ENCODE measurements around the gene LINGO4. TPM values are rescaled to one million over a fixed set of nuclear protein-coding genes. Genes with fewer than 3 reads are reported as not detected.

The LINGO4 gene
- polyA plus RNA-seq, 1 donor from 2014 or later = not detected

DNA sequence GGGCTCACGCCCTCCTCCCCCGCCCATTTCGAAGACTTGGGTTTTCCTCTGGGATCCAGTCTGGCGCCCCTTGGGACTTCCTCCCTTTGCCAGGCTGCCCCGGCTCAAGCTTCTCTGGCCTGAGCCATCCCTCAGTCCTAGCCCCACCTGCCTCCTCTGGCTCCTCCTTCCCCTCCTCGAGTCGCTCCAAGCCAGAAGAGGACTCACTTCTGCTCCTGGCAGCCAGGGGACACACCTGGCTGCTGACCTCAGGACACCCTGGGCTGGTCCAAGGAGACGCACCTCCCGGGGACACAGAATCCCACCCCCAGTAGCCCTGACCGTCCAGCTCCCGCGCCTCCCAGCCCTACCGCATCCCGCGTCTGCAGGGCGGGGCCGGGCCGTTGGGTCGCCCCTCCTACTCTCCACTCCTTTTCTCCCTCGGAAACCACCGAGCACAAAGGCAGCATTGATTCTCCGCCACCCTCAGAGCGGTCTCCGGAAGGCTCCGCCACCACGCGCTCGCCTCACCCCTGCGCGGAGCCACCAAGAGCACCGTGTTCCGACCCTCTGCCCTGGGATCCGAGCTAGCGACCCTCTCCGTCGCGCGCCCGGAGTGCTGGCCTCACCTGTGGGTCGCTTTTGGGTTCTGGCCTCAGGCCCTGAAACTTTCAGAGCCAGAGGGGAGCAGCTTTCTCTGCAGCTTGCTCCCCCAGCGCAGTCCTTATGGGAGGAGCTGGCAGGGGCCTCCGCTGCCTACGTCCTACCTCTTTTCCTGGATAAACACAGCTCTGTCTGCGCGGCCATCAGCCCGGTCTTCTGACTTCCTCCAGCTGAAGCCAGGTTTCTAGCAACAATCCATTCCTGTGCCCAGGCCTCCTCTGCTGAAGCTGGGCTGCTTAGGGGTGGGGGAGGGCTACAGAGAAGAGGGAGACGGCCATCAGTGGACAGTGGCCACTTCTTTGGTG, 34.5 kb upstream of the LINGO4 start, which contains the start of gene C2CD4D:
C2CD4D (minus strand) TSS at position 364 of the 947 bp plus-strand sequence. CDS start 831 bp downstream, outside the sequence.
- H3K9me3 Mint-ChIP-seq = peaks cover 0 to 3% (median 0%) of the 10 kb centered on the region in 3 donors
- peak within 1 kb of the TSS; percentile 79 to 89 (median 85) for H3K4me3 Mint-ChIP-seq
- H3K27me3 Mint-ChIP-seq = peaks cover 11% of the 10 kb centered on the region

DNA sequence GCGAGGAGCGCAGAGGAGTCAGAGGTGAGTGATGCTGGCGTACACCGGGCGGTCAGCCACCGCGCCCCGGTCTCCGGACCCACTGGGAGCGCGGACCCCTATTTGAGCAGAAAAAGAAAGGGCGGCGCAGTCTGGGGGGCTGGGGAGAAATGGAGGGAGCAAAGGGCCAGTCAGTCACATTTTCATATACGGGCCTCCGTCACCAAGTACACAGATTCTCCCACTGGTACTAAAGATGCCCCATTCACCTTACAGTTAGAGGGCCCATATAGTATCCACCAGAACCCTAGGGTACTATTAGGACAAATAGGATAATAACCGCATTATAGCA, 33.8 kb upstream of the LINGO4 start:
- H3K27ac Mint-ChIP-seq = peak overlapping the region in 2 of 3 donors; percentile 57 to 77
- H3K4me1 Mint-ChIP-seq = peaks cover 15 to 18% (median 16%) of the 10 kb centered on the region in 3 donors
- H3K36me3 Mint-ChIP-seq = no peaks in the 10 kb centered on the region
- H3K4me3 Mint-ChIP-seq = peak overlapping the region; percentile 79 to 89 (median 85)
- peaks cover 11% of the 10 kb centered on the region for H3K27me3 Mint-ChIP-seq
- H3K9me3 Mint-ChIP-seq = peaks cover 0 to 3% (median 0%) of the 10 kb centered on the region in 3 donors

More for the DNA sequence above, 34.5 kb upstream of the LINGO4 start, which contains the start of gene C2CD4D:
- Mint-ChIP-seq H3K27ac (peak within 1 kb of the TSS; percentile 57 to 77 (median 71)), H3K36me3 (no peaks in the 10 kb centered on the region), H3K4me1 (peaks cover 17 to 21% (median 18%) of the 10 kb centered on the region in 3 donors)

- Mint-ChIP-seq H3K9me3 (peaks cover 0 to 2% (median 0%) of the 10 kb centered on the region in 3 donors), H3K4me3 (peak overlapping the region; percentile 79 to 89 (median 85)), H3K27ac (peak overlapping the region in 1 of 3 donors; percentile 57), H3K4me1 (peaks cover 14 to 16% (median 15%) of the 10 kb centered on the region in 3 donors), H3K27me3 (peaks cover 11% of the 10 kb centered on the region), H3K36me3 (no peaks in the 10 kb centered on the region)
These were observed 33.2 kb upstream of the LINGO4 start for GRCh38 chr1:151838222-151839081.

- H3K27ac Mint-ChIP-seq = peak overlapping the region in 1 of 3 donors; percentile 98
- peaks cover 11% of the 10 kb centered on the region for H3K27me3 Mint-ChIP-seq
- no peaks in the 10 kb centered on the region for H3K36me3 Mint-ChIP-seq
- H3K9me3 Mint-ChIP-seq = no peaks in the 10 kb centered on the region
- H3K4me3 Mint-ChIP-seq = peak overlapping the region; percentile 77 to 94 (median 86)
- peaks cover 10 to 12% (median 11%) of the 10 kb centered on the region in 3 donors for H3K4me1 Mint-ChIP-seq
These were observed 32.6 kb upstream of the LINGO4 start for GRCh38 chr1:151837884-151838221.

GRCh38 chr1:151837197-151837596, 32.0 kb upstream of the LINGO4 start:
- H3K27ac Mint-ChIP-seq = peak overlapping the region; percentile 46 to 98 (median 59)
- H3K9me3 Mint-ChIP-seq = no peaks in the 10 kb centered on the region
- peaks cover 10 to 12% (median 11%) of the 10 kb centered on the region in 3 donors for H3K4me1 Mint-ChIP-seq
- peak overlapping the region; percentile 77 to 94 (median 86) for H3K4me3 Mint-ChIP-seq
- peaks cover 11% of the 10 kb centered on the region for H3K27me3 Mint-ChIP-seq
- H3K36me3 Mint-ChIP-seq = no peaks in the 10 kb centered on the region

- Mint-ChIP-seq H3K4me1 (peaks cover 10 to 14% (median 11%) of the 10 kb centered on the region in 3 donors), H3K4me3 (peak overlapping the region in 1 of 4 donors; percentile 52), H3K9me3 (no peaks in the 10 kb centered on the region), H3K27ac (peak overlapping the region in 1 of 3 donors; percentile 82), H3K27me3 (peaks cover 11% of the 10 kb centered on the region), H3K36me3 (no peaks in the 10 kb centered on the region)
These were observed 30.4 kb upstream of the LINGO4 start for GRCh38 chr1:151835596-151835995.

DNA sequence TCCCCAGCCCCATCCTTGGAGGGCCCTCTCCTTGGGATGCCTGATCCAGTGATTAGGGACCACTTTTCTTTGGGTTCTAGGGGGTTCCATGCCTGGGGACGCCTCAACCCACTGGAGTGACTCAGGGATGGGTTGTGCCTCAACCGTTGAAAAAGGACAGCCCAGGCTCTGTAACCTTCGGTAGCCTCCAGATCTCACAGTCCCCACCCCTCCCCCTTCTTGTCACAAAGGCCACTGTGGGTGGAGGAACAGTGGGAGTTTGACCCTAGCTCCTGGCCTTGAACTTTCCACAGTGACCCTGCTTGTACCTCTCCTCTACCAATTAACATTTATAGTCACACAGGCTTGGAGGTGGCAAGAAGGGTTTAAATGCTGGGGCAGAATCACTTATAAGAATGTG, 29.0 kb upstream of the LINGO4 start:
- Mint-ChIP-seq H3K9me3 (no peaks in the 10 kb centered on the region), H3K4me1 (peaks cover 8 to 15% (median 12%) of the 10 kb centered on the region in 3 donors), H3K27ac (no peak overlapping the region), H3K36me3 (no peaks in the 10 kb centered on the region), H3K27me3 (peaks cover 16% of the 10 kb centered on the region), H3K4me3 (no peak overlapping the region)

DNA sequence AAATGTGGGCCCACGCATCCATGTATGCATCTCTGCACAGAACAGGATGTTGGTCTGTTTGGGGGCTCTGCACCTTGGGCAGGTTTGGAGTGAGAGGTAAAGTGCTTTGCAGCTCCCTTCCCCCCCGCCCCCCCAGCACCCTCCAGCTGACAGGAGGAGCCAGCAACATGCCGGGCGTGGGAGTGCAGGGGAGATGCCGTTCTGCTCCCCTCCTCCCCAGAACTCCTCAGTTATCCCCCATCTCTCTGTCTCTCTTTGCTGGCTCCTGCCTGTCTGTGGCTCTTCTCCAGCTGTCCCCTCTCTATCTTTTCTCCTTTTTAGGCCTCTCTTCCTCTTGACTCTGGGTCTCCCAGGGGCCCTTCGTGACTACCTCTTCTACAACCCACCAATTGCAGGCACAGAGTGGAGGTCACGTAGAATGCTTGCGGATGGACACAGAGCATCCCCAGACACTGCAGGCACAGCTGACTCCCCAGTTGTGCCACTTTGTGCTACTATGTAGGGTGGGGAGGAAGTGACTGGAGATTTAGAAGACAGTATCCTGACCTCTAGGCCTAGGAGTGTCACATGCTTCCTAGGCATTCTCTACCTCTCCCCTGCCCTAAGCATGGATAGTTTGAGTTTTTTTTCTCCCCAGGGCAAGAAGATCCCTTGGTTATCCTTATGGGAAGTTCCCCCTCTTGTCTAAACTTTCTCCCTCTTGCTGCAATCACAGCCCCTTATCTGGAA, 28.1 kb upstream of the LINGO4 start:
- no peak overlapping the region for H3K27ac Mint-ChIP-seq
- H3K36me3 Mint-ChIP-seq = no peaks in the 10 kb centered on the region
- H3K27me3 Mint-ChIP-seq = peaks cover 19% of the 10 kb centered on the region
- H3K4me1 Mint-ChIP-seq = peaks cover 8 to 15% (median 15%) of the 10 kb centered on the region in 3 donors
- no peaks in the 10 kb centered on the region for H3K9me3 Mint-ChIP-seq
- H3K4me3 Mint-ChIP-seq = no peak overlapping the region

DNA sequence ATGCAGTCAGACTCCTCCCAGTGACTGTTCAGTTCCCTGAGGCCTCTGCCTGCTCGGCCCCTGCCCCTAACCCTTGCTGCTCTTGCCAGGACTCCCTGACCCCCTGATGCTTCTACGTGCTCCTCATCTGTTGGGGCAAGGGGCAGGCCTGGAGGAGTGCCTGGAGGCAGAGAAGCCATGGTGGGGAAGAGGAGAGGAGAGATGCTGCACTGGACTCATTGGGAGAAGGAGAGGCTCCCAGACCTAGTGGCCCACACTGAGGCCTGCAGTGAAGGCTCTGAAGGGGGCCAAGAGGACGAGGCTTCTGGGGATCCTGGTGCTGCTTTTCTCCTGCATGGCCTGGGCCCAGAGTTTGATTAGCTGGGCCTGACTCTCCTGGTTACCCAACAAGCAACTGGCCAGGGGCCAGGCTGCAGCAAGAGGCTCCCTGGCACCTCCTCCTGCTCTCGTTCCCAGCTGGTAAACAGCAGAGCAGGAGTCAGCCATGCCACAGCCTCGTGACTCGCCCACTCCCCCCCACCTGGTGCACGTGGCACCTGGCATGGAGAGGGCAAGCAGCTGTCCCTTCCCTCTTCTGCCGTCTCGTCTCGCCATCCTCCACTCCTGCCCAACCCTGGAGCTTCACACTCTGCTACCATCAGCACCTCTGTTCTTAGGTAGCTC, 27.2 kb upstream of the LINGO4 start:
- Mint-ChIP-seq H3K4me1 (peaks cover 5 to 12% (median 12%) of the 10 kb centered on the region in 3 donors), H3K27me3 (peaks cover 19% of the 10 kb centered on the region), H3K27ac (no peak overlapping the region), H3K36me3 (no peaks in the 10 kb centered on the region), H3K9me3 (no peaks in the 10 kb centered on the region), H3K4me3 (no peak overlapping the region)

- Mint-ChIP-seq H3K36me3 (no peaks in the 10 kb centered on the region), H3K4me1 (peaks cover 5 to 8% (median 8%) of the 10 kb centered on the region in 3 donors), H3K27me3 (peaks cover 18% of the 10 kb centered on the region), H3K9me3 (no peaks in the 10 kb centered on the region), H3K4me3 (peak within 1 kb of the TSS in 1 of 4 donors; percentile 82), H3K27ac (peak within 1 kb of the TSS in 1 of 3 donors; percentile 62)
These were observed 26.4 kb upstream of the LINGO4 start, which contains the start of gene RORC for GRCh38 chr1:151831605-151832004. RORC (minus strand) TSS chr1:151831802; CDS start chr1:151831764, 38 bp downstream.

- Mint-ChIP-seq H3K4me3 (peak overlapping the region in 1 of 4 donors; percentile 82), H3K4me1 (peaks cover 3 to 6% (median 5%) of the 10 kb centered on the region in 3 donors), H3K9me3 (no peaks in the 10 kb centered on the region), H3K27me3 (peaks cover 15% of the 10 kb centered on the region), H3K36me3 (no peaks in the 10 kb centered on the region), H3K27ac (no peak overlapping the region)
These were observed 26.0 kb upstream of the LINGO4 start for GRCh38 chr1:151831256-151831591.

DNA sequence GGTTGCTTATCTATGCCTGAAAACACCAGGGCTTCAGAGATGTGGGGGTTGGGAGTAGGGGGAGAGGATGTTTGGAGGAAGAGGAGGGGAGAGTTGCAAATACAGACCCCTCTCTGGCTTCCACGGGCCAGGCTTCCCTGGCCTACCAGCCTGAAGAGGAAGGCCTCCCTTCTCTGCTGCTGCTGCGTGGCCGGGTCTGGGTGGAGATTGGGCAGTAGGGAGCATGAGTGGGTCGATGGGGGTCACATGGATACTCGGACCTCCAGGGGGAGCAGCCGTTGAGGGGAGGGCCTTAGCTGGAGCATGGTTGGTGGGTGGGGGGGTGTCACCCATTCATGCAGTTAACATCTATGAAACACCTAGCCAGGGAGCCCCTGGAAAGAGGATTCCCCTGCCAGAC, 24.8 kb upstream of the LINGO4 start:
- no peak overlapping the region for H3K27ac Mint-ChIP-seq
- no peak overlapping the region for H3K4me3 Mint-ChIP-seq
- H3K36me3 Mint-ChIP-seq = no peaks in the 10 kb centered on the region

GRCh38 chr1:151829352-151830046, 24.3 kb upstream of the LINGO4 start:
- no peaks in the 10 kb centered on the region for H3K36me3 Mint-ChIP-seq
- peaks cover 18% of the 10 kb centered on the region for H3K27me3 Mint-ChIP-seq
- H3K4me1 Mint-ChIP-seq = peaks cover 3 to 6% (median 5%) of the 10 kb centered on the region in 3 donors
- peak overlapping the region in 1 of 3 donors; percentile 86 for H3K27ac Mint-ChIP-seq
- H3K4me3 Mint-ChIP-seq = peak overlapping the region in 1 of 4 donors; percentile 76
- H3K9me3 Mint-ChIP-seq = no peaks in the 10 kb centered on the region

More for the DNA sequence above, 24.8 kb upstream of the LINGO4 start:
- H3K4me1 Mint-ChIP-seq = peaks cover 3 to 6% (median 5%) of the 10 kb centered on the region in 3 donors
- H3K9me3 Mint-ChIP-seq = no peaks in the 10 kb centered on the region
- peaks cover 17% of the 10 kb centered on the region for H3K27me3 Mint-ChIP-seq
